GM21515 (cell line): ENCODE measurements around the gene NUP133.
"Not testable (repeated sequence)": the region's sequence is repeated elsewhere in the genome, so short reads cannot be mapped to it uniquely, and the experiment has no call there.

Source experiments
- ATAC-seq: cut with Tn5 transposase; IDR thresholded peaks from one replicate; pipeline ENCODE4 v1.9.1; 2021; ENCODE audit not compliant: unreplicated experiment

Gene NUP133

DNA sequence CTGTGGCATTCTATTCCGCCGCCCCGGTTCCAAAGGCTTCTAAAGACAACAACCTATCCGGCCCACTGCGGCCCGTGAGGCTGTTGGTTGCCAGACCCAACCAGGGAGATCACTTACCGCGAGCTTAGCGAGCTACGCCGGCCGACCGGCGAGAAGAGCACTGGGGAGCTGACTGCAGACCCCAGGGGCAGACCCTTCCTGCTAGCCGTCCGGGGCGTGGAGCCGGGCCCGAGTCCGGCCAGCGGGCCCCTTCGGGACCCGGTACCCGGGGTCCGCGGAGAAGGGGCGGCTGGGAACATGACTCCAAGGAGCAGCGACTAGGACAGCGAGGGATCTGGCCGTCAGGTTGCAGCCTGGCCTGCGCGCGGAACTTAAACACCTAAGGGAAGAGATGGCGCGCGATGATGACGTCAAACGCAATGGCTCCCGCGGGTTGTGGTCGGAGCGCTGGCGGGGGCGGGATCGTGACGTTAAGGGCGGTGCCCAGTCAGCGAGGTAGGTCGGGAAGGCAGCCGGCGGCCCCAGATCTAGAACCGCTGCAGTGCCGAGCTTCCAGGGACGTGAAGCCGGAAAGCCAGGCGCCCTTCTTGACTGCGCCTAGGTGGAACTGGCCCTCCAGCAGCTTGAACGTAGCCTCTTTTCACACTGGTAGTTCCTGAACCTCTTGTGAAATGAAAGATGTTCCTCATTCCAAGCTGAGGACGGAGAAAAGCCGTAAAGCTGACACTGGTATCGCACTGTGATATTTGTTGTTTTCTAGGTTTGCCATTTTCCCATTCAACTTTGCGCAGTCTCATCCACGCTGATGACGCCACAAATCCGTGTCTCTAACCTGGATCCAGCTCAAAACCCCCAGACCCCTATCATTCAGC is at the start of gene NUP133:
Gene NUP133 (minus strand): TSS at position 391 of the 872 bp plus-strand sequence. CDS start 92 bp downstream, at position 299.
- ATAC-seq: peak; percentile 93

- ATAC-seq: no peak
These were observed 49.2 kb upstream of the NUP133 start for GRCh38 chr1:229557200-229557850.

GRCh38 chr1:229554886-229555621 is 46.9 kb upstream of the NUP133 start:
- ATAC-seq: no peak

GRCh38 chr1:229553621-229554130 is 45.5 kb upstream of the NUP133 start:
- ATAC-seq: no peak

DNA sequence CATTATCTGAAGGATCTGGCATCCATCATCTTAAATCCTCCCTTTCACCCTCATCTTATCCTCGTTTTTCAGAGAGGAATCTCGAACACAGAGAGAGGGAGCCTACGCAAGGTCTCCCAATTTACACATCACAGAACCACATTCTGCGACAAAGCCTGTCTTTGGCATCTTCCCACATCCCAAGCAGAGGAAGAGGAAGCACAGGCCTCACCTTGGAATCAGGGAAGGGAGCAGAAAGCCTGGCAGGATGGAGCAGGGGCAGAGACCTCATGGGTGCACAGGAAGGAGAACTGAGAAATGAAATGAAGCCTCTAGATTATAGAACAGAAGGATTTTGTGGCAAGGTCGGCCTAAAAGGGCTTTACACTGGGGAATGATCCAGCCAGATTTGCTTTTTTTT is 44.6 kb upstream of the NUP133 start:
- no peak for ATAC-seq

GRCh38 chr1:229550812-229551567 is 42.8 kb upstream of the NUP133 start:
- ATAC-seq: no peak

- ATAC-seq: no peak
These were observed 39.4 kb upstream of the NUP133 start for GRCh38 chr1:229547542-229547941.

DNA sequence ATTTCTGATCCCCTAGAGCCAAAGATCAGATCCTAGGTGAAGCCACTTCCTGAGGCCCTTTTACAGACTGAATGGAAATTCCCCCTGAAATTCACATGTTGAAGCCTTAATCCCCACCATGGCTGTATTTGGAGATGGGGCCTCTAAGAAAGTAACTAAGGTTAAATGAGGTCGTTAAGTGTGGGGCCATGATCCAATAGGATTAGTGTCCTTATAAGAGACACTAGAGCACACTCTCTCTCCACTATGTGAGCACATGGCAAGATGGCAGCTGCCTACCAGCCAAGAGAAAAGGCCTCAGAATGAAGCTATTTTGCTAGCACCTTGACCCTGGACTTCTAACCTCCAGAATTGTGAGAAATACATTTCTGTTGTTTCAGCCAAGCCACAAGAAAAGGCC is 36.4 kb upstream of the NUP133 start:
- no peak for ATAC-seq

DNA sequence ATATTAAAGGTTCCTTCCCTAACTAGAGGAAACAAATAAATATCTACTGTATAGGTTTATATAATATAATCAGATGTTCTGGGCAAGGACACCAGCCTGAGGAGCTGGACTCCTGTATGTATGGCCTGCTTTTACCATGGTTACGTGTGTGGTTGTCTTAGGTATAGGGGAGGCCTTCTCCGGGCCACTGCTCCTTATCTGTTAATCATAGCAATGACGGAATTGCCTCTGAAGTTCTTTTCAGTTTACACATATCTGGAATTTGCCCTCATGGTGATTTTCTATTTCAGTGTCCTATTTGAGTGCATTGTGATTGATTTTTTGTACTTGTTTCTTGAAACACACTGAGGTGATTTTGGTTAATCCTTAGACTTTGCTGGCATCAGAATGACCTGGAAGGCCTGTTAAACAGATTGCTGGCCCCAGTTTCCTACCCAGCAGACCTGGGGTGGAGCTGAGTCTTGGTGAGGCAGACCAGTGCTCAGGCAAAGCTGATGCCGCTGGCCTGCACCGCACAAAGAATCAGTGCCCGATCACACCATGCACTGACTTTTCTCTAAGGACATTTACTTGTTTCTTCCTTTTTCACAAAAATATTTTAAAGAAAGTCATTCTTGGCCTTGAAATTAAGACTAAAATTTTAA is 31.8 kb upstream of the NUP133 start:
- no peak for ATAC-seq

- ATAC-seq: no peak
These were observed 30.8 kb upstream of the NUP133 start for GRCh38 chr1:229538945-229539344.

DNA sequence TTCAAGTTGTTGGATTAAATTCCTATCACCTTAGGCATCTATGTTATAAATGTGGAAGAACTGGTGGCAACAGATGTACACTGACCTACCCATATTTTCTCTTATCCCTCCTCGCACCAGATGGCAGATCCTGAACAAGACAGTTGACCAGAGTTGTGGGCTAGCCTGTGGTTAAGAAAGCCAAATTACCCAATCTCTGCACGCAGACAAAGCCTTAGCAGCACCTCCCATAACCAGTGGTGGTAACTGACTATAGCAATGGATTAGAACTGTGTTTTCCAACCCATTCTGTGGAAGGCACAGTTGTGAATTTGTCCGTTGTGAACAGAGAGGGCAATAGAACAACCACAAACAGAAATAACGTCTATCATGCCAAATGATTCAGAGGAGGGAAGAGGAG is 29.8 kb upstream of the NUP133 start:
- no peak for ATAC-seq

GRCh38 chr1:229536982-229537381 is 28.8 kb upstream of the NUP133 start:
- no peak for ATAC-seq

DNA sequence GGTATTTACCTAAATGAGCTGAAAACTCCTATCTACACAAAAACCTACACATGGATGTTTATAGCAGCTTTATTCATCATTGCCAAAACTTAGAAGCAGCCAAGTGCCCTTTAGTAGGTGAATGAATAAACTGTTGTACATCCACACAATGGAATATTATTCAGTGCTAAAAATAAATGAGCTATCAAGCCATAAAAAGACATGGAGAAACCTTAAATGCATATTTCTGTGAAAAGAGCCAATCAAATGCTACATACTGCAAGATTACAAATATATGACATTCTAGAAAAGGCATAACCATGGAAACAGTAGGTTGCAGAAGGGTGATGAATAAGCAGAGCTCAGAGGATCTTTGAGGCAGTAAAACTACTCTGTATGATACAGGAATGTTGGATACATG is 27.1 kb upstream of the NUP133 start:
- no peak for ATAC-seq

DNA sequence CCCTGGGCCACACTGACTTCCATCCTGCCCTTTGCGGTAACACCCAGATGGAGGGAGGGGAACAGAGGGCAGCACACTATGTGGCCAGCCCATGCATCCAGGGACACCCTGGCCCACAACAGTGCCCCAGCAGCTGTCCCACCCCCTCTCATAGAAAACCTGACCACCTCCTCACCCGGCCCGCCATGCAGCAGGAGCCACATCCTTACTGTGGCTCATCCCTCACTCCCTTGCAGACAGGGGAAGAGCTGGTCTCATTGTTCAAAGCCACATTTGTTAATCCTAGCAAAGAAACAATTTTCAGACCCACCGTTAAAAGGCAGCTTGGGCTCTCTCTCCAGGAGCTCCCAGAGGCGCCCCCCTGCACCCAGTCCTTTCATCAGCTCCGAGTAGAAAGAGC is 23.2 kb upstream of the NUP133 start:
- ATAC-seq: no peak

DNA sequence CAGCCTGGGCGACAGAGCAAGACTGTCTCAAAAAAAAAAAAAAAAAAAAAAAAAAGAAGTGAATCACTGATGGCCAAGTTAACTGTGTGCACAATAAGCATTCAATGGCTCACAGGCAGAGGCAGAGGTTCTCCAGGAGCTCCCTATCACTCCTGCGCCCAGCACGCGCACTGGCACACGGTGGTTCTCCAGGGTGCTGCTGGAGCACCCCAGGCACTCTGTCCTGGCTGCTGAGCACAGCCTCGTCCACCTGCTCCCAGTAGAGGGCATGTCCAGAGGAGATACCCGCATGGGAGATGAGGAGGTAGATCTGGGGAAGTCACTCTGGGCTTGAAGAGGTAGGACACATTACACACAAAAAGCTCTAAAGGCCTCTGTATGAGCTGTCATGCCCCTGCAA is 21.5 kb upstream of the NUP133 start:
- ATAC-seq: no peak

- ATAC-seq: no peak
These were observed 18.6 kb upstream of the NUP133 start for GRCh38 chr1:229526695-229527094.

- no peak for ATAC-seq
These were observed 14.9 kb upstream of the NUP133 start for GRCh38 chr1:229523052-229523451.

DNA sequence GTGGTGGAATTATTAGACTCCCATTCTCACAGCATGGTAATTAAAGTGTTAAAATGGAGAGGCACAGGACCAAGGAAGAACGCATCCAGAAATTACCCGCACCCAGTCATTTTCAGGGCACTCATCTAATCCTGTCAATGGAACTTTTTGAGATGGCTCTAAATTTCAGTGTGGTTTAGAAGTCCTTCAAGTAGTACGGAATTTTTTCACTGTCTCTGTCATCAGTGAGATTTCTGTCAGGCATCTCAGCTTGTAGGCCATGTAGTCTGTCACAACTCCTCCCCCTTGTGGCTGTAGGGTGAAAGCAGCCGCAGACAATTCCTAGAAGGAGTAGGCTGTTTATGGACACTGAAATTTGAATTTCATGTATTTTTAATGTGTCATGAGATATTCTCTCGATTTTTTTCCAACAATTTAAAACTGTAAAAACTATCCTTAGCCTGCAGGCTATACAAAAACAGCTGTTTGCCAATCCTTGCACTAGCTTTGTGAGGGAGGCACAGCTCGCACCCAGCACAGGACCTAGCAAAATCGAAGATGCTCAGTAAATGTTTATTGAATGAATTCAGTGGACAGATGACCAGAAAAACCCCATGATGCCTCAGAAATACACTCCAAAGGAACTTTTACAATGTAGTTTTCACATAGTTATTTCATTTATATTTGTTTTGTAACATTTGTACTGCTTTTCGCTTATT is 6.6 kb upstream of the NUP133 start:
- ATAC-seq: peak; percentile 76

DNA sequence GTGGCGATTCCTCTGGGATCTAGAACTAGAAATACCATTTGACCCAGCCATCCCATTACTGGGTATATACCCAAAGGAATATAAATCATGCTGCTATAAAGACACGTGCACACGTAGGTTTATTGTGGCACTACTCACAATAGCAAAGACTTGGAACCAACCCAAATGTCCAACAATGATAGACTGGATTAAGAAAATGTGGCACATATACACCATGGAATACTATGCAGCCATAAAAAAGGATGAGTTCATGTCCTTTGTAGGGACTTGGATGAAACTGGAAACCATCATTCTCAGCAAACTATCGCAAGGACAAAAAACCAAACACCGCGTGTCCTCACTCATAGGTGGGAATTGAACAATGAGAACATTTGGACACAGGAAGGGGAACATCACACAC is 3.5 kb upstream of the NUP133 start:
- ATAC-seq: not testable (repeated sequence)

DNA sequence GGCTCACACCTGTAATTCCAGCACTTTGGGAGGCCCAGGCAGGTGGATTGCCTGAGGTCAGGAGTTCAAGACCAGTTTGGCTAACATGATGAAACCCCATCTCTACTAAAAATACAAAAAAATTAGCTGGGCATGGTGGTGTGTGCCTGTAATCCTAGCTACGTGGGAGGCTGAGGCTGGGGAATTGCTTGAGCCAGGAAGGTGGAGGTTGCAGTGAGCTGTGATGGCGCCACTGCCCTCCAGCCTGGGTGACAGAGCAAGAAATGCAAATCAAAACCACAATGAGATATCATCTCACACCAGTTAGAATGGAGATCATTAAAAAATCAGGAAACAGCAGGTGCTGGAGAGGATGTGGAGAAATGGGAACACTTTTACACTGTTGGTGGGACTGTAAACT is 3.1 kb upstream of the NUP133 start:
- not testable (repeated sequence) for ATAC-seq
